GM23338 (cell line): ENCODE measurements around the gene ZNF653.

Experiments used
- CREB1 ChIP-seq: fragments of 250-450 bp; sonication (Bioruptor Pico); IDR thresholded peaks from 2 replicates; pipeline ENCODE4 v1.5.0; 2020; ENCODE audit warnings: low read depth, mild to moderate bottlenecking, moderate library complexity
- EZH2 ChIP-seq: fragments of 200-600 bp; sonication (generic); IDR thresholded peaks from one replicate; pipeline ENCODE4 v1.8.0; 2017; ENCODE audit warnings: antibody characterized with exemption, mild to moderate bottlenecking, low read depth; ENCODE audit not compliant: unreplicated experiment
- JUNB ChIP-seq: IDR thresholded peaks from one replicate; pipeline ENCODE4 v1.6.1; 2016; ENCODE audit warnings: antibody characterized with exemption; ENCODE audit not compliant: unreplicated experiment
- POLR2AphosphoS5 ChIP-seq: IDR thresholded peaks from 2 replicates; pipeline ENCODE4 v1.6.1; 2016; ENCODE audit warnings: antibody characterized with exemption, low read depth
- REST ChIP-seq: IDR thresholded peaks from one replicate; pipeline ENCODE4 v1.6.1; 2018; ENCODE audit warnings: antibody characterized with exemption; ENCODE audit not compliant: unreplicated experiment
- ZNF462 ChIP-seq: fragments of 250-450 bp; sonication (Bioruptor Pico); IDR thresholded peaks from 2 replicates; pipeline ENCODE4 v1.5.0; 2020; ENCODE audit warnings: mild to moderate bottlenecking, moderate library complexity
- TF ChIP-seq, protein P1 (sequence below), 2 experiments: fragments of 200-600 bp in 1 of 2; sonication (generic) in 1 of 2; conservative IDR thresholded peaks; 2 replicates each; pipeline versions ENCODE4 v1.5.1 to v1.6.1; 2016 to 2017; ENCODE audit warnings: antibody characterized with exemption in 2 of 2, low read depth in 2 of 2, mild to moderate bottlenecking in 2 of 2, moderate library complexity in 1 of 2

GRCh38 chr19:11499220-11499726 is 6.4 kb downstream of the ZNF653 start:
- TF ChIP-seq, protein P1, sequence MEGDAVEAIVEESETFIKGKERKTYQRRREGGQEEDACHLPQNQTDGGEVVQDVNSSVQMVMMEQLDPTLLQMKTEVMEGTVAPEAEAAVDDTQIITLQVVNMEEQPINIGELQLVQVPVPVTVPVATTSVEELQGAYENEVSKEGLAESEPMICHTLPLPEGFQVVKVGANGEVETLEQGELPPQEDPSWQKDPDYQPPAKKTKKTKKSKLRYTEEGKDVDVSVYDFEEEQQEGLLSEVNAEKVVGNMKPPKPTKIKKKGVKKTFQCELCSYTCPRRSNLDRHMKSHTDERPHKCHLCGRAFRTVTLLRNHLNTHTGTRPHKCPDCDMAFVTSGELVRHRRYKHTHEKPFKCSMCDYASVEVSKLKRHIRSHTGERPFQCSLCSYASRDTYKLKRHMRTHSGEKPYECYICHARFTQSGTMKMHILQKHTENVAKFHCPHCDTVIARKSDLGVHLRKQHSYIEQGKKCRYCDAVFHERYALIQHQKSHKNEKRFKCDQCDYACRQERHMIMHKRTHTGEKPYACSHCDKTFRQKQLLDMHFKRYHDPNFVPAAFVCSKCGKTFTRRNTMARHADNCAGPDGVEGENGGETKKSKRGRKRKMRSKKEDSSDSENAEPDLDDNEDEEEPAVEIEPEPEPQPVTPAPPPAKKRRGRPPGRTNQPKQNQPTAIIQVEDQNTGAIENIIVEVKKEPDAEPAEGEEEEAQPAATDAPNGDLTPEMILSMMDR (conservative IDR thresholded peaks at IDR 0.05; ENCODE audit: low read depth in 2 of 2): no peak
- no peak for TF ChIP-seq EZH2
- TF ChIP-seq POLR2AphosphoS5: no peak
- TF ChIP-seq CREB1: no peak
- no peak for TF ChIP-seq ZNF462 (CRISPR knock-in tag)
- no peak for TF ChIP-seq REST
- TF ChIP-seq JUNB: no peak
